Panc1 (cell line): Measurements from ENCODE around the gene AK2. TPM values are rescaled to one million over a fixed set of nuclear protein-coding genes. Genes with fewer than 3 reads are reported as not detected.

ENCODE experiments used
- ATAC-seq: fragments of 200-7000 bp; cut with Tn5 transposase; 2 replicates; pipeline ENCODE4 v1.9.1; 2020; ENCODE audit warnings: mild to moderate bottlenecking, moderate library complexity
- Bru-seq: library from RNA; stranded (reverse); fragments of 400-500 nt; gene quantifications from one replicate; lab custom pipeline; 2021; lab: Mats Ljungman, UMichigan
- BruChase-seq, 2 experiments: library from RNA; stranded (reverse); fragments of 400-500 nt; gene quantifications; one replicate each; lab custom pipeline; 2021; lab: Mats Ljungman, UMichigan
- BruUV-seq: library from RNA; stranded (reverse); fragments of 400-500 nt; replicated peaks from 2 replicates; lab custom pipeline; 2021; lab: Mats Ljungman, UMichigan
- CTCF ChIA-PET: fragments of 300-600 bp; sonication (Branson Sonifier 250); formaldehyde crosslinking; loops from one replicate; lab custom pipeline; 2022; ENCODE audit warnings: antibody characterized with exemption; lab: Charles Lee
- POLR2A ChIA-PET: fragments of 300-600 bp; sonication (Branson Sonifier 250); formaldehyde crosslinking; loops from one replicate; lab custom pipeline; 2022; ENCODE audit warnings: antibody characterized with exemption; lab: Charles Lee
- DNase-seq: peaks from one replicate; pipeline ENCODE4 v3.0.0-alpha.2; 2010; ENCODE audit warnings: low read depth, low spot score
- H3K27ac ChIP-seq: 2 replicates; pipeline ENCODE4 v1.5.1; 2011; ENCODE audit warnings: mild to moderate bottlenecking, low read length, inconsistent platforms
- H3K27me3 ChIP-seq: fragments of 200-500 bp; sonication (Bioruptor generic); 2 replicates; pipeline ENCODE4 v1.6.0; 2014; ENCODE audit warnings: low read length, inconsistent platforms; ENCODE audit not compliant: control insufficient read depth, insufficient read depth
- H3K36me3 ChIP-seq: fragments of 200-500 bp; sonication (Bioruptor generic); 2 replicates; pipeline ENCODE4 v1.5.1; 2014; ENCODE audit warnings: inconsistent platforms, mild to moderate bottlenecking, low read length, moderate library complexity; ENCODE audit not compliant: control insufficient read depth, insufficient read depth
- H3K4me1 ChIP-seq: 2 replicates; pipeline ENCODE4 v1.5.1; 2011; ENCODE audit warnings: inconsistent platforms, mild to moderate bottlenecking, low read length, moderate library complexity; ENCODE audit not compliant: control insufficient read depth, insufficient read depth
- H3K4me3 ChIP-seq, 2 experiments: 2 replicates each; pipeline ENCODE4 v1.5.1; 2011 to 2012; ENCODE audit warnings: low read depth in 2 of 2, low read length in 2 of 2, mild to moderate bottlenecking in 2 of 2, inconsistent platforms in 1 of 2, moderate library complexity in 1 of 2
- H3K9me3 ChIP-seq: fragments of 200-500 bp; sonication (Bioruptor generic); 2 replicates; pipeline ENCODE4 v1.5.1; 2014; ENCODE audit warnings: low read depth, mild to moderate bottlenecking, inconsistent platforms, low read length, moderate library complexity; ENCODE audit not compliant: control insufficient read depth, insufficient read depth
- CTCF ChIP-seq: fragments of 450-650 bp; IDR thresholded peaks from 2 replicates; pipeline ENCODE4 v1.5.1; 2017; ENCODE audit warnings: mild to moderate bottlenecking
- POLR2AphosphoS5 ChIP-seq: IDR thresholded peaks from 2 replicates; pipeline ENCODE4 v1.6.1; 2012; ENCODE audit warnings: mild to moderate bottlenecking, low read depth, low read length, moderate library complexity
- REST ChIP-seq, 2 experiments: IDR thresholded peaks; 2 replicates each; pipeline ENCODE4 v1.6.1; 2011 to 2012; ENCODE audit warnings: low read depth in 2 of 2, control low read depth in 1 of 2, low read length in 1 of 2, mild to moderate bottlenecking in 1 of 2, moderate library complexity in 1 of 2; ENCODE audit not compliant: insufficient read depth in 1 of 2
- SIN3A ChIP-seq: IDR thresholded peaks from 2 replicates; pipeline ENCODE4 v1.6.1; 2012; ENCODE audit warnings: low read depth, mild to moderate bottlenecking, low read length, moderate library complexity, borderline replicate concordance; ENCODE audit not compliant: insufficient read depth
- TCF7L2 ChIP-seq: IDR thresholded peaks from 2 replicates; pipeline ENCODE4 v1.6.1; 2011; ENCODE audit warnings: mild to moderate bottlenecking, low read depth, low read length, inconsistent platforms
- in situ Hi-C: cut with HindIII; loops from 2 replicates; pipeline ENCODE4 v1.10.0; 2016; ENCODE audit warnings: low sequenced_read_pairs, low pct_unique_long_range_greater_than_20kb
- intact Hi-C: fragments of 100-400 bp; cut with micrococcal nuclease; formaldehyde crosslinking; loops from one replicate; pipeline ENCODE4 v1.10.0; 2022; ENCODE audit not compliant: unreplicated experiment
- long read RNA-seq: library from polyadenylated mRNA; unstranded; transcript quantifications from one replicate; pipeline ENCODE4 v2.0.0, GENCODE V29; 2021; ENCODE audit not compliant: unreplicated experiment
- polyA plus RNA-seq: library from polyadenylated mRNA; unstranded; fragments of >200 nt; gene quantifications from one replicate; pipeline ENCODE4 v1.2.1, GENCODE V29; 2012; ENCODE audit warnings: missing spikeins; ENCODE audit not compliant: insufficient read length
- total RNA-seq: library from RNA; stranded (reverse); gene quantifications from one replicate; pipeline ENCODE4 v1.2.1, GENCODE V29; 2021; ENCODE audit not compliant: unreplicated experiment

The AK2 gene
- total RNA-seq: 213 TPM
- 184 TPM for polyA plus RNA-seq
- percentile 93 among the genes with signal in this experiment for Bru-seq, nascent RNA
- BruChase-seq, experiment 1, labeled RNA remaining after a 2-hour chase: percentile 94 among the genes with signal in this experiment
- percentile 93 among the genes with signal in this experiment for BruChase-seq, experiment 2, labeled RNA remaining after a 6-hour chase
- long read RNA-seq, transcript AK2-202 (7 exons, 3,586 nt): major isoform, 165 of 333 reads
- long read RNA-seq, transcript AK2-201 (6 exons, 1,021 nt): minor isoform, 58 of 333 reads
- long read RNA-seq, transcript AK2-204 (8 exons, 880 nt): minor isoform, 7 of 333 reads
- long read RNA-seq, transcript AK2-206 (5 exons, 811 nt): minor isoform, 6 of 333 reads
- long read RNA-seq, partial matches to known transcripts: 11 of 333 reads
- long read RNA-seq, other reads (novel, unspliced or antisense): 75 of 333 reads

GRCh38 chr1:33036526-33037503, at the start of gene AK2:
Gene AK2, minus strand, starts transcription at chr1:33036883. Its CDS starts 55 bp downstream, at chr1:33036828.
- intact Hi-C loops (no loop called here), in situ Hi-C loops (no loop called here)
- DNase-seq (peak; percentile 97), ATAC-seq (peak; percentile 99)
- Histone ChIP-seq H3K27ac (peak within 1 kb of the TSS; percentile 97), H3K4me1 (peaks cover 11% of the 10 kb centered on the region), H3K4me3 (peak within 1 kb of the TSS; percentile 94 to 99), H3K9me3 (no peaks in the 10 kb centered on the region), H3K27me3 (no peaks in the 10 kb centered on the region), H3K36me3 (peaks cover 11% of the 10 kb centered on the region)
- TF ChIP-seq POLR2AphosphoS5 (peak; percentile 76), TCF7L2 (no peak), REST (IDR thresholded peaks at IDR 0.05; ENCODE audit: insufficient read depth in 1 of 2, low read depth in 2 of 2, low read length in 1 of 2) (0 out of 4 replicates have a peak, but pooled peaks of 1 of the 2 experiments have one; percentile 37), CTCF (no peak), SIN3A (0 out of 2 replicates have a peak, but pooled peaks have one; percentile 26)
- ChIA-PET POLR2A (no interaction called here), CTCF (no interaction called here)
- no TSS peak for BruUV-seq

GRCh38 chr1:33086384-33086850, 49.7 kb upstream of the AK2 start:
- H3K9me3 ChIP-seq: no peaks in the 10 kb centered on the region
- in situ Hi-C loops: no loop called here
- no TSS peak for BruUV-seq
- intact Hi-C loops: loop anchor here (5.0 to 10.0 kb wide), 2 partner anchors 154 to 212 kb away; partner anchors contain the start of gene FNDC5
- ATAC-seq (peak; percentile 87), DNase-seq (peak; percentile 59)
- ChIA-PET POLR2A (no interaction called here), CTCF (interaction anchor here (0.6 to 1.3 kb wide), 8 partner anchors 10 to 374 kb away, joined by 3 to 8 read pairs (median 4); no protein-coding TSS in a partner anchor)
- no peaks in the 10 kb centered on the region; the same call in 1 of the 2 replicates for H3K27me3 ChIP-seq
- H3K36me3 ChIP-seq: no peaks in the 10 kb centered on the region; the same call in 1 of the 2 replicates
- TF ChIP-seq CTCF (peak; percentile 91), POLR2AphosphoS5 (no peak), SIN3A (no peak), TCF7L2 (no peak), REST (IDR thresholded peaks at IDR 0.05; ENCODE audit: insufficient read depth in 1 of 2, low read depth in 2 of 2, low read length in 1 of 2) (no peak)
- H3K4me1 ChIP-seq: no peaks in the 10 kb centered on the region; the same call in 1 of the 2 replicates
- H3K27ac ChIP-seq: no peak overlapping the region
- no peak overlapping the region for H3K4me3 ChIP-seq
